ENCODE results near the gene NOD2.
A peak's percentile ranks its signal among the peaks of the same experiment; 100 is the strongest.

NOD2 gene

GRCh38 chr16:50667497-50668367, 25.7 kb upstream of the NOD2 start:
- Histone ChIP-seq H3K27me3 (replicated peaks; ENCODE audit: control insufficient read depth, insufficient read depth, low read length) (no peaks in the 10 kb centered on the region), H3K36me3 (ENCODE audit: control insufficient read depth, insufficient read depth, low read length) (peaks cover 10% of the 10 kb centered on the region), H3K4me3 (replicated peaks; ENCODE audit: low read depth, low read length) (no peak overlapping the region)
- TF ChIP-seq CTCF (IDR thresholded peaks at IDR 0.05; ENCODE audit: insufficient read depth, low read length, poor library complexity, severe bottlenecking), result peak; percentile 29
- no peak for DNase-seq (ENCODE audit: extremely low read depth, insufficient read length)

- TF ChIP-seq CTCF (IDR thresholded peaks at IDR 0.05; ENCODE audit: insufficient read depth, low read length, poor library complexity, severe bottlenecking), result no peak
- no peak for DNase-seq (ENCODE audit: extremely low read depth, insufficient read length)
- H3K27me3 ChIP-seq (replicated peaks; ENCODE audit: control insufficient read depth, insufficient read depth, low read length), result no peaks in the 10 kb centered on the region
- no peak overlapping the region for H3K4me3 ChIP-seq (replicated peaks; ENCODE audit: low read depth, low read length)
- H3K36me3 ChIP-seq (ENCODE audit: control insufficient read depth, insufficient read depth, low read length), result peaks cover 14% of the 10 kb centered on the region
Measured at GRCh38 chr16:50668368-50669008, 24.9 kb upstream of the NOD2 start.

GRCh38 chr16:50669741-50670140, 23.7 kb upstream of the NOD2 start:
- no peak overlapping the region for H3K4me3 ChIP-seq (replicated peaks; ENCODE audit: low read depth, low read length)
- no peak for DNase-seq (ENCODE audit: extremely low read depth, insufficient read length)
- H3K36me3 ChIP-seq (ENCODE audit: control insufficient read depth, insufficient read depth, low read length), result peaks cover 21% of the 10 kb centered on the region
- TF ChIP-seq CTCF (IDR thresholded peaks at IDR 0.05; ENCODE audit: insufficient read depth, low read length, poor library complexity, severe bottlenecking), result no peak
- no peaks in the 10 kb centered on the region for H3K27me3 ChIP-seq (replicated peaks; ENCODE audit: control insufficient read depth, insufficient read depth, low read length)

GRCh38 chr16:50670476-50670875, 22.9 kb upstream of the NOD2 start:
- DNase-seq (ENCODE audit: extremely low read depth, insufficient read length), result no peak
- Histone ChIP-seq H3K36me3 (ENCODE audit: control insufficient read depth, insufficient read depth, low read length) (peaks cover 24% of the 10 kb centered on the region), H3K4me3 (replicated peaks; ENCODE audit: low read depth, low read length) (no peak overlapping the region), H3K27me3 (replicated peaks; ENCODE audit: control insufficient read depth, insufficient read depth, low read length) (no peaks in the 10 kb centered on the region)
- no peak for TF ChIP-seq CTCF (IDR thresholded peaks at IDR 0.05; ENCODE audit: insufficient read depth, low read length, poor library complexity, severe bottlenecking)

GRCh38 chr16:50671644-50672260, 21.7 kb upstream of the NOD2 start:
- Histone ChIP-seq H3K27me3 (replicated peaks; ENCODE audit: control insufficient read depth, insufficient read depth, low read length) (no peaks in the 10 kb centered on the region), H3K4me3 (replicated peaks; ENCODE audit: low read depth, low read length) (no peak overlapping the region), H3K36me3 (ENCODE audit: control insufficient read depth, insufficient read depth, low read length) (peaks cover 32% of the 10 kb centered on the region)
- peak; percentile 63 for TF ChIP-seq CTCF (IDR thresholded peaks at IDR 0.05; ENCODE audit: insufficient read depth, low read length, poor library complexity, severe bottlenecking)
- no peak for DNase-seq (ENCODE audit: extremely low read depth, insufficient read length)
